ENCODE results near the gene NOP9.

The NOP9 gene

DNA sequence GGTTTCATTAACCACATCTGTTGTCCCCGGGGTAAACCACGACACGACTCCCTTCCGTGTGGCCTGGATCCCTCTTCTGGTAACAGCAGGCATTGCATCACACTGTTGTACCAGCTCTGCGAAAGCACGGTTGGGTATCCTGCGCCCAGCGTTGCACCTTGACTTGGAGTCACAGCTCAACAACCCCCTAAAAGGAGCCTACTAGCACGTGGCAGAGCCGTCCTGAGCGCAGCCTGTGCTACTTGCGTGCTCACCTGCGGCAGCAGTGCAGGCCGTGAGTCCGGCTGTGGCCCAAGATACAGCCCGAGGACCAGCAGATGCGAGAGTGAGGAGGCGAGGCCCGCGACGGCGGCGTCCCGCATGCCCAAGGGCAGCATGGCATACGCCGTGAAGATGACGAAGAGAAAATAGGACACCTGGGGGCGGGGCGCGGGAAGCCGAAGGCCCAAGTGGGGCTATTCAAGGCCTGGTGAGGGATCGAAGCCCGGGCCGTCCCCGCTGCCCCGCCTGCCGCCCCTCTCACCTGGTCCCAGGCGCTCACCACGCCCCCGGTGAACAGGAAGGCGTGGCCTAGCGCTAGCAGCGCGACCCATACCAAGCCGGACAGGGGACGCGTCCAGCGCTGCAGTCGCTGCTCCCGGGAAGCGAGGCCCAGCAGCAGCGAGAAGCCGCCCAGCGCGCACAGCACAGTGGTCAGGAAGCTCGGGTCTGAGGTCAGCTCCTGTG is 32.8 kb downstream of the NOP9 start:
- TF ChIP-seq, protein P1, sequence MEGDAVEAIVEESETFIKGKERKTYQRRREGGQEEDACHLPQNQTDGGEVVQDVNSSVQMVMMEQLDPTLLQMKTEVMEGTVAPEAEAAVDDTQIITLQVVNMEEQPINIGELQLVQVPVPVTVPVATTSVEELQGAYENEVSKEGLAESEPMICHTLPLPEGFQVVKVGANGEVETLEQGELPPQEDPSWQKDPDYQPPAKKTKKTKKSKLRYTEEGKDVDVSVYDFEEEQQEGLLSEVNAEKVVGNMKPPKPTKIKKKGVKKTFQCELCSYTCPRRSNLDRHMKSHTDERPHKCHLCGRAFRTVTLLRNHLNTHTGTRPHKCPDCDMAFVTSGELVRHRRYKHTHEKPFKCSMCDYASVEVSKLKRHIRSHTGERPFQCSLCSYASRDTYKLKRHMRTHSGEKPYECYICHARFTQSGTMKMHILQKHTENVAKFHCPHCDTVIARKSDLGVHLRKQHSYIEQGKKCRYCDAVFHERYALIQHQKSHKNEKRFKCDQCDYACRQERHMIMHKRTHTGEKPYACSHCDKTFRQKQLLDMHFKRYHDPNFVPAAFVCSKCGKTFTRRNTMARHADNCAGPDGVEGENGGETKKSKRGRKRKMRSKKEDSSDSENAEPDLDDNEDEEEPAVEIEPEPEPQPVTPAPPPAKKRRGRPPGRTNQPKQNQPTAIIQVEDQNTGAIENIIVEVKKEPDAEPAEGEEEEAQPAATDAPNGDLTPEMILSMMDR (IDR thresholded peaks at IDR 0.05; ENCODE audit: low read depth, low read length, missing control alignments) = peak; percentile 91
- in situ Hi-C loops (cut with HindIII; ENCODE audit: low sequenced_read_pairs) = no loop called here
- peak overlapping the region; percentile 10 for H3K4me3 ChIP-seq (ENCODE audit: low read depth, low read length)
- DNase-seq (ENCODE audit: low read depth) = no peak

DNA sequence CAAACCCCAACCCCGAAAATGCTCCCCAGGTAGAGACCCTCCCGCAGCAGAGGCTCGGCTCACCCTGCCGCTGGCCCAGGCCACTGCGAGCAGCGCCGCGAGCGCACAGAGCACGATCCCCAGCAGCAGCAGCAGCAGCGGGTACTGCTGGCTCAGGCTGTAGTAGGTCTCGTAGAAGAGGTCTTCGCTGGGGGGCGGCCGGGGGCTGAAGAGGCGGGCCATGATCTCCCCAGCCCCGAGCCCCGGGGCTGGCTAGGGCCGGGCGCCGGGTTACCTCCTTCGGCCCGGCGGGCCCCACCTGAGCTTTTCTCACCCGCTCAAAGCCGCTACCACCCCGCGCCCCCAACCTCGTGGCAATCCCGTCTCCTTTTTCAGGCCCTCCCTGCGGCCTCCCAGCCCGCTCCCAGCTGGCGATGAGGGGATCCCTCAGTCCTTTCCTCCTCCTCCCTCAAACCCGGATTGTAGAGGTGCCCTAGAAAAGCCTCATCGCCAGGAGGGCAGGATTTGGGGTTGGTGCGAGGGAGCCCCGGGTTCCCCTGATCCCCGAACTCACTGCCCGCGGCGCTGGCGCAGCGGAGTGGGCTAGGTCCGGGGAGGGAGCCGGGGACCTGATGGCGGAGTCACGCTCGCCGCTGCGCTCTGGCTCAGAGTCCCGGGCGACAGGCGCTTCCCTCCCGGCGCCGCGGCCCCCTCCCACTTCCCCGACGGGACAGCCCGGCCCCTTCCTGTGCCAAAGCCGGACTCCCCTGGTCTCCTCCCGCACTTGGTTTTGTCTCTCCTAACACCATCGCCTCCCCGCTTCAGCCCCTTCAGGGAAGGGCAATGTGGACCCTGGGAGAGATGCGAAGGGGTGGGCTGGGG is 35.0 kb downstream of the NOP9 start, which contains the start of gene ADCY4:
Gene ADCY4, minus strand, starts transcription at position 641 of the 861 bp plus-strand sequence. Its CDS starts 419 bp downstream, at position 222.
- no peak for DNase-seq (ENCODE audit: low read depth)
- no peak within 1 kb of the TSS for H3K4me3 ChIP-seq (ENCODE audit: low read depth, low read length)
- in situ Hi-C loops (cut with HindIII; ENCODE audit: low sequenced_read_pairs) = no loop called here
- TF ChIP-seq, protein P1 (IDR thresholded peaks at IDR 0.05; ENCODE audit: low read depth, low read length, missing control alignments) = no peak

GRCh38 chr14:24335461-24336171 is 36.0 kb downstream of the NOP9 start:
- in situ Hi-C loops (cut with HindIII; ENCODE audit: low sequenced_read_pairs) = no loop called here
- no peak for DNase-seq (ENCODE audit: low read depth)
- TF ChIP-seq, protein P1 (IDR thresholded peaks at IDR 0.05; ENCODE audit: low read depth, low read length, missing control alignments) = no peak
- no peak overlapping the region for H3K4me3 ChIP-seq (ENCODE audit: low read depth, low read length)

DNA sequence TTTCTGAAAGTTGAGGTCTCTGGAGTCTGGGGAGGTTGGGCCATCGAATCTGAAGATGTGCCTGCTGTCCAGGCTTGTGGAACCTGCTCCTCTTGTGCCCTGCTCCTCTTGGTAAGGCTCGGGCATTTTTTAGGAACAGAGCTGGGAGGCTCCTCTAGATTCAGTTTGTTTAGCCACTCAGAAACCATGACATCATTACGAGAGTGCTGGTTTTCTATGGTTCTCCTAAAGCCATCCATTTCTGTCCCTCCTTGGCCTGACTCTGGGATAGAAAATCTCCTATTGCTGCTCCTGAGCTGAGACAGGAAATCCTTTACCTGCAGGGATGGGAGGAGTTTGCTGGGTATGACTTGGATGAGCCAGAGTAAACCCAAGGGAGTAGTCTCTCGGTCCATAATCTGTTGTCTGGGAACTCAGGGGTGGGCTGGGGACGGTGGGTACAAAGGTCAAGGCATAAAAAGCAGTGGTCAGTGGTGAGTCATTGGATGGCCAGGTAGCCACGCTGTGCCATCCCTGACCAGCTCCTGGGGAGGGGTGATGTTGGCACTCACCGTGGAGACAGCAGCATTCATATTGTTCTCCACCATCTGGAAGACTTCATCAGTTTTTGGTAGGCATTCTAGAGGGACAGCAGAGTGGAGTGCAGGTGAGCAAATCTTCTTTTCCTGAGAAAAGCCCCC is 37.6 kb downstream of the NOP9 start:
- in situ Hi-C loops (cut with HindIII; ENCODE audit: low sequenced_read_pairs) = no loop called here
- H3K4me3 ChIP-seq (ENCODE audit: low read depth, low read length) = no peak overlapping the region
- DNase-seq (ENCODE audit: low read depth) = no peak
- TF ChIP-seq, protein P1 (IDR thresholded peaks at IDR 0.05; ENCODE audit: low read depth, low read length, missing control alignments) = no peak

DNA sequence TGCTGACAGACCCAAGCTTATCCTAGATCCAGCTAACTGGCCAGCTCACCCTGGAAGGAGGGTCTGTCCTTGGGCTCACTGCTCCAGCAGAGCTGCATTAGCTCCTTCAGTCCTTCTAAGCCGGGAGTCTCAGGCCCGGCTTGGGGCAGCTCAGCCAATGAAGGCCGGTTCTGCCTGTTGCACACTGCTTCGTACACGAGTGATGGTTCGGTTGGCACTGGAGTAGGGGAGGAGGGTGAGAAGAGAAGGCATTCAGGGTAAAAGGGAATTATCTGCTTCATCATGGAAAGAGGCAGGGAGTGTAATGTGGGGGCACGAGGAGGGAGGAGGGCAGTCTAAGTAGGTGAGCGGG is 38.1 kb downstream of the NOP9 start:
- in situ Hi-C loops (cut with HindIII; ENCODE audit: low sequenced_read_pairs) = no loop called here
- H3K4me3 ChIP-seq (ENCODE audit: low read depth, low read length) = no peak overlapping the region
- TF ChIP-seq, protein P1 (IDR thresholded peaks at IDR 0.05; ENCODE audit: low read depth, low read length, missing control alignments) = no peak
- DNase-seq (ENCODE audit: low read depth) = no peak

GRCh38 chr14:24338843-24339242 is 39.2 kb downstream of the NOP9 start:
- TF ChIP-seq, protein P1 (IDR thresholded peaks at IDR 0.05; ENCODE audit: low read depth, low read length, missing control alignments) = no peak
- no peak overlapping the region for H3K4me3 ChIP-seq (ENCODE audit: low read depth, low read length)
- DNase-seq (ENCODE audit: low read depth) = no peak
- in situ Hi-C loops (cut with HindIII; ENCODE audit: low sequenced_read_pairs) = no loop called here

Data from astrocyte of the cerebellum (primary cell).